Gastroesophageal sphincter (tissue), 3 donors: ENCODE measurements around the gene EPS8L3.

ENCODE experiments used
- POLR2A ChIP-seq, 2 donors: fragments of 450-650 bp; IDR thresholded peaks; one replicate each; pipeline ENCODE4 v1.6.1; 2017; ENCODE audit warnings: antibody characterized with exemption in 2 of 2, mild to moderate bottlenecking in 2 of 2, moderate library complexity in 1 of 2
- TF ChIP-seq, protein P1 (sequence below), 4 experiments: fragments of 200-600 bp in 2 of 4; fragments of 450-650 bp in 2 of 4; sonication (generic) in 1 of 4; IDR thresholded peaks; one replicate each; pipeline ENCODE4 v1.5.1; 2017 to 2019; ENCODE audit warnings: antibody characterized with exemption in 4 of 4, mild to moderate bottlenecking in 2 of 4, moderate library complexity in 2 of 4

DNA sequence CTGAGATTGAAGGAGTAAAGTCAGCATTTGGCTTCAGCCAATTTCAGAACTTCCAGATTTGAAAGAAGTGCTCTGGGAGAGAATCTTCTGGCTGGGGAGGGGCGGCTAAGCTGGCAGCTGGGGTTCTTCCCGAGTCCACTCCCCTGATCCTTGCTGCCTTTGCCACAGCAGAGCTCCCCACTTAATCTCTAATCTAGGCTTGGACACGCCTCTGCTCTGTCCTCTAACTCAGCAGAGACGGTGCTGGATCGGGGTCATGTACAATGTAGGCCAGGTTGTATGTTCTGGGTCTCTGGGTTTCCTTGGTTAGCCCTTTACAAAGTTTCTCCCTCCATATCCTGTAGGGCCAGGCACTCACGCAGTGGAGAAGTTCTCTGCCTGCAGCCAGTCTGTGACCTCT lies 12.8 kb downstream of the EPS8L3 start:
- no peak for TF ChIP-seq POLR2A (IDR thresholded peaks at IDR 0.05)
- TF ChIP-seq, protein P1, sequence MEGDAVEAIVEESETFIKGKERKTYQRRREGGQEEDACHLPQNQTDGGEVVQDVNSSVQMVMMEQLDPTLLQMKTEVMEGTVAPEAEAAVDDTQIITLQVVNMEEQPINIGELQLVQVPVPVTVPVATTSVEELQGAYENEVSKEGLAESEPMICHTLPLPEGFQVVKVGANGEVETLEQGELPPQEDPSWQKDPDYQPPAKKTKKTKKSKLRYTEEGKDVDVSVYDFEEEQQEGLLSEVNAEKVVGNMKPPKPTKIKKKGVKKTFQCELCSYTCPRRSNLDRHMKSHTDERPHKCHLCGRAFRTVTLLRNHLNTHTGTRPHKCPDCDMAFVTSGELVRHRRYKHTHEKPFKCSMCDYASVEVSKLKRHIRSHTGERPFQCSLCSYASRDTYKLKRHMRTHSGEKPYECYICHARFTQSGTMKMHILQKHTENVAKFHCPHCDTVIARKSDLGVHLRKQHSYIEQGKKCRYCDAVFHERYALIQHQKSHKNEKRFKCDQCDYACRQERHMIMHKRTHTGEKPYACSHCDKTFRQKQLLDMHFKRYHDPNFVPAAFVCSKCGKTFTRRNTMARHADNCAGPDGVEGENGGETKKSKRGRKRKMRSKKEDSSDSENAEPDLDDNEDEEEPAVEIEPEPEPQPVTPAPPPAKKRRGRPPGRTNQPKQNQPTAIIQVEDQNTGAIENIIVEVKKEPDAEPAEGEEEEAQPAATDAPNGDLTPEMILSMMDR (IDR thresholded peaks at IDR 0.05) = no peak
